Naive thymus-derived CD8-positive, alpha-beta T cell (primary cell): Measurements from ENCODE around the gene C20orf204. TPM values are rescaled to one million over a fixed set of nuclear protein-coding genes. Genes with fewer than 3 reads are reported as not detected.

Source experiments
- ATAC-seq, 2 donors: fragments of 150-1000 bp; cut with Tn5 transposase in 1 of 2; sonication (Bioruptor Pico), chemical (Tn5 transposase) in 1 of 2; 1 replicate in 1 of 2; 2 replicates in 1 of 2; pipeline ENCODE4 v1.10.0; 2021; ENCODE audit warnings: mild to moderate bottlenecking in 2 of 2, moderate library complexity in 2 of 2
- POLR2A ChIA-PET: fragments of 350-600 bp; sonication (Branson Sonifier 250); formaldehyde crosslinking; loops from one replicate; lab custom pipeline; 2021; ENCODE audit warnings: antibody characterized with exemption; lab: Charles Lee
- DNase-seq, 10 donors: peaks; one replicate each; pipeline versions ENCODE4 v3.0.0 to v3.0.0-alpha.2; 2020 to 2022
- H3K27ac Mint-ChIP-seq, 10 donors: one replicate each; pipeline ENCODE4 v1.8.0; 2020 to 2022; ENCODE audit warnings: mild to moderate bottlenecking in 10 of 10, mixed read lengths in 10 of 10, moderate library complexity in 4 of 10, inconsistent platforms in 1 of 10
- H3K27me3 Mint-ChIP-seq, 5 donors: one replicate each; pipeline ENCODE4 v1.8.0; 2021 to 2022; ENCODE audit warnings: mixed read lengths in 5 of 5
- H3K36me3 Mint-ChIP-seq, 3 donors: one replicate each; pipeline ENCODE4 v1.8.0; 2020 to 2022; ENCODE audit warnings: mixed read lengths in 3 of 3, mild to moderate bottlenecking in 2 of 3, inconsistent platforms in 1 of 3
- H3K4me1 Mint-ChIP-seq, 4 donors: one replicate each; pipeline ENCODE4 v1.8.0; 2021 to 2022; ENCODE audit warnings: mixed read lengths in 4 of 4
- H3K4me3 Mint-ChIP-seq, 10 donors: one replicate each; pipeline ENCODE4 v1.8.0; 2020 to 2022; ENCODE audit warnings: mild to moderate bottlenecking in 10 of 10, mixed read lengths in 10 of 10, moderate library complexity in 6 of 10, inconsistent platforms in 1 of 10
- H3K9me3 Mint-ChIP-seq, 9 donors: one replicate each; pipeline ENCODE4 v1.8.0; 2020 to 2022; ENCODE audit warnings: mixed read lengths in 9 of 9, mild to moderate bottlenecking in 3 of 9, inconsistent platforms in 1 of 9, moderate library complexity in 1 of 9
- polyA plus RNA-seq, 3 donors: library from polyadenylated mRNA; unstranded; fragments of 300-500 nt; fragmentation: Illumina TruSeq; gene quantifications; one replicate each; pipeline ENCODE4 v1.2.3, GENCODE V29; 2021
- total RNA-seq, 8 experiments: library from RNA in 2 of 8; stranded (reverse) in 2 of 8; gene quantifications; one replicate each; pipeline ENCODE4 v1.2.3 and lab custom pipeline; 2021 to 2026

C20orf204 gene
- total and polyA plus RNA-seq, 5 experiments from 2014 or later: 0.54 to 5.8 (median 5.6) TPM; not detected in 2

DNA sequence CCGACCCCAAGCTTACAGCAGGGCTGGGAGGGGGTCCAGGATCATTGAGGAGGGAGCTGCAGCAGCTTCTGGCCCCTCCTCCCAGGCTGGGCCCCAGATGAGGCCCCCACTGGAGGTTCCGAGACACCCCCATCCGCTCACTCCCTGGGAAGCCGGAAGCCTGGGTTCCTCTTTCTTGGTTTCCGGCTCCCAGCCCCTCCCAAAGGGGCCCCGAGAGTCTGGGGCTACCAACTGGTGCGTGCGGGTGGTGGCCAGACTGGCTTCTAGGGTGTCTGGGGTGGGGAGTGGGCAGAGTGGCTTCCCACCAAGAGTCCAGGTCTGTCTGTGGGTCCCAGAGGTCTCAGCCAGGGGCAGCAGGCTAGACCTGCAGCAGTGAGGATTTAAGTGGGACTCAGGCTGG is 41.1 kb downstream of the C20orf204 start:
- Mint-ChIP-seq H3K27ac (peak overlapping the region; percentile 43 to 94 (median 84)), H3K27me3 (no peaks in the 10 kb centered on the region), H3K9me3 (no peaks in the 10 kb centered on the region), H3K36me3 (peaks cover 0 to 33% (median 0%) of the 10 kb centered on the region in 3 donors), H3K4me3 (peak overlapping the region; percentile 79 to 95 (median 92)), H3K4me1 (peaks cover 14 to 53% (median 40%) of the 10 kb centered on the region in 4 donors)
- peak in 1 of 2 donors; percentile 1 for ATAC-seq
- POLR2A ChIA-PET: interaction anchor here (0.6 to 4.7 kb wide), 11 partner anchors 9 to 181 kb away, joined by 3 to 47 read pairs (median 7); partner anchors contain the start of genes TCEA2 and UCKL1
- DNase-seq: peak in 3 of 10 donors; percentile 35 to 47 (median 39)

DNA sequence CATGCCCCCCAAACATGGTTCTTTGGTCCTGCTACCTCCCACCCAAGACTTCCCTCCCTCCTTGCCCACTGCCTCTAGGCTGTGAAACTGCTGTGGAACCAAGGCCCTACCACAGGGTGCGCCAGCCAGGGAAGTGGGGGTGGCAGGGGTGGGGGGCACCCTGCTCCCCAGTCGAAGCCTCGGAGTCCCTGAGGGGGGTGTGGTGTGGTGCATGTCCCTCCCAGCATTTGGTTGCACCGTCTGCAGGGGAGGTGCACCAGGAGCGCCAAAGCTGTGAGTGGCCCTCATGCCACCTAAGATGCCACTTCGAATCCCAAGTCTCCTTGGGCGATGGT is 41.5 kb downstream of the C20orf204 start:
- peaks cover 0 to 31% (median 0%) of the 10 kb centered on the region in 3 donors for H3K36me3 Mint-ChIP-seq
- peak overlapping the region; percentile 79 to 95 (median 92) for H3K4me3 Mint-ChIP-seq
- POLR2A ChIA-PET: interaction anchor here (0.5 to 4.7 kb wide), 16 partner anchors 10 to 902 kb away, joined by 3 to 47 read pairs (median 4); partner anchors contain the start of genes ARFRP1, PCMTD2, PRPF6 and TCEA2
- H3K27ac Mint-ChIP-seq: peak overlapping the region; percentile 80 to 94 (median 87)
- DNase-seq (no peak), ATAC-seq (peak in 1 of 2 donors; percentile 8)
- H3K4me1 Mint-ChIP-seq: peaks cover 16 to 53% (median 44%) of the 10 kb centered on the region in 4 donors
- H3K9me3 Mint-ChIP-seq: no peaks in the 10 kb centered on the region
- no peaks in the 10 kb centered on the region for H3K27me3 Mint-ChIP-seq

DNA sequence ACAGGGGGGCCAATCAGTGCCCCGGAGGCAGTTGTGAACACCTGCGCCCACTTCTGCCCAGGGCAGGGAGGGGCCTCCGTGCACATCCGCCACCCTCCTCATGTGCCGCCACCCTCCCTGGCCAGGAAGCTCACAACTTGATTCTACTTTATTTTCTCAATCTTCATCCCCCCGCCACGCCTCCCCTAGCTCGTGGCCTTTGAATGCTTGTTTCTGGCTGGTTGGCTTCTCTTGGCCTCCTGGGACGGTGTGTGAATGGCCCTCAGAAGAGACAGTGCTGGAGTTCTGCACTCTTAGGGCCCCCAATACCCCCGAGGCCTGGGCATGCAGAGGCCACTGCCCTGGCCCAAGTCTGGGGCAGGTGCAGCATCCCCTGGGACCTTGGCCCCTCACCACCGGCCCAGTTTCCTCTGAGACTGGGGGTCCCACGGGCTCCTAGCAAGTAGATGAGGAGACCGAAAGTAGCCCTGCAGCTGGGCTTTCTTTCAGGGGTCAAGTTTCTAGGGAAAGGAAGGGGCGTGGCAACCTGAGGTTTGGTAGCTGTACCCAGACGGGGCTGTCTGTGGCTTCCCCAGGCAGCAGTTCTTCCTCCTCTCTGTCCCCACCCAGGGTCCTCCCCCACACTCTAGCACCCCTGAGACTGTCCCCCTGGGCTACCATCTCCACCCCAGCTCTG is 42.0 kb downstream of the C20orf204 start:
- Mint-ChIP-seq H3K27me3 (no peaks in the 10 kb centered on the region), H3K36me3 (peaks cover 0 to 29% (median 0%) of the 10 kb centered on the region in 3 donors), H3K4me3 (peak overlapping the region; percentile 79 to 95 (median 92)), H3K27ac (peak overlapping the region; percentile 80 to 94 (median 87)), H3K4me1 (peaks cover 17 to 58% (median 48%) of the 10 kb centered on the region in 4 donors), H3K9me3 (no peaks in the 10 kb centered on the region)
- DNase-seq (peak; percentile 60 to 85 (median 71)), ATAC-seq (peak; percentile 62 to 75)
- POLR2A ChIA-PET: interaction anchor here (0.5 to 4.7 kb wide), 20 partner anchors 10 to 902 kb away, joined by 3 to 47 read pairs (median 4); partner anchors contain the start of genes ARFRP1, NPBWR2, PCMTD2 and PRPF6

GRCh38 chr20:64078934-64079272 is 42.9 kb downstream of the C20orf204 start:
- ATAC-seq: no peak
- peak overlapping the region; percentile 79 to 95 (median 92) for H3K4me3 Mint-ChIP-seq
- H3K27ac Mint-ChIP-seq: peak overlapping the region; percentile 53 to 94 (median 87)
- no peaks in the 10 kb centered on the region for H3K27me3 Mint-ChIP-seq
- H3K36me3 Mint-ChIP-seq: peaks cover 0 to 25% (median 0%) of the 10 kb centered on the region in 3 donors
- no peaks in the 10 kb centered on the region for H3K9me3 Mint-ChIP-seq
- POLR2A ChIA-PET: interaction anchor here (0.8 to 4.7 kb wide), 19 partner anchors 11 to 558 kb away, joined by 3 to 47 read pairs (median 5); partner anchors contain the start of genes GMEB2, NPBWR2, PCMTD2 and PPDPF
- no peak for DNase-seq
- peaks cover 19 to 62% (median 49%) of the 10 kb centered on the region in 4 donors for H3K4me1 Mint-ChIP-seq

- DNase-seq (peak in 9 of 10 donors; percentile 40 to 82 (median 65)), ATAC-seq (peak; percentile 16 to 33)
- H3K36me3 Mint-ChIP-seq: peaks cover 0 to 20% (median 0%) of the 10 kb centered on the region in 3 donors
- peaks cover 0 to 3% (median 1%) of the 10 kb centered on the region in 5 donors for H3K27me3 Mint-ChIP-seq
- H3K4me1 Mint-ChIP-seq: peaks cover 22 to 66% (median 52%) of the 10 kb centered on the region in 4 donors
- peak within 1 kb of the TSS; percentile 53 to 96 (median 90) for H3K27ac Mint-ChIP-seq
- POLR2A ChIA-PET: interaction anchor here (0.6 to 4.7 kb wide), 19 partner anchors 12 to 559 kb away, joined by 3 to 47 read pairs (median 5); partner anchors contain the start of genes GMEB2, NPBWR2, PCMTD2 and PPDPF
- H3K9me3 Mint-ChIP-seq: no peaks in the 10 kb centered on the region
- peak within 1 kb of the TSS; percentile 82 to 95 (median 92) for H3K4me3 Mint-ChIP-seq
Observed at GRCh38 chr20:64079273-64080012, 43.5 kb downstream of the C20orf204 start, which contains the start of gene RGS19. Gene RGS19, minus strand, starts transcription at chr20:64079518. Its CDS starts 2,632 bp downstream, at chr20:64076886.

DNA sequence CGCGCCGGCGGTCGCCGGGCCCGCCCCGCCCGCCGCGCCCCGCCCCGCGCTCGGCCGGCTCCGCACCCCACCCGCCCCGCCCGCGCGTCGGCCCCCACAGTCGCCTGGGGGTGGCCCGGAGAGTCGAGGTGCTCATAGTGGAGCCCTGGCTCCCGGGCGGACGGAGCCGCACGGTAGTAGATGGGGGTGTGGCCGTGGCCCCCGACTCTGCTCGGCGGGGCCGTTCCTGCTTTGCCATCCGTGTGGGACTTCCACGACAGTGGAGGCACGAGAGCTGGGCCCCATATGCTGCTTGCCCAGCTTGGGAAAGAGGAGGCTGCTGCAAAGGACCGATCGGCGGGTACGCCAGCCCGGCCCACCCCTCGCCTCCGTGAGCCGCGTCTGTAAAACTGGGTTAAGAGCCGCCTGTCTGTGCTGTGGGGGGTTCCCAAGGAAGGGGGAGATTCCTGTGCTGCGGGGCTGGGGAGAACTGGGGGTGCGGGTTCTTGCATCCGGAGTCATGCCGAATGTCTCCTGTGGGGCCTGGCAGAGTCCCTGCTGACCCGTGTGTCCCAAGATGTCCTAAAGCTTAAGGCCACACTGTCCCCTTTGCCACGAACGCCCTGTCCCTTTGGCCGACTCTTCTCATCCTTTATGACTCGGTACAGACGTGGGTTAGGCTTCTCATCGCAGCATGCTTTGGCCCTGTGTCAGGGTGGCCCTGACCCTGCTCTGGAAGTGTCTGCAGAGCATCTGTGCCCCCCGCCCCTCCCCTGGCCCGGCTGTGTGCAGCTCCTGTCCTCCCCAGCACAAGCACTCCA is 44.2 kb downstream of the C20orf204 start, which contains the start of gene OPRL1:
TSS of gene OPRL1 (plus strand) at position 70 of the 800 bp plus-strand sequence. CDS start 12,639 bp downstream, outside the sequence.
- H3K36me3 Mint-ChIP-seq: peaks cover 0 to 12% (median 0%) of the 10 kb centered on the region in 3 donors
- peak within 1 kb of the TSS; percentile 82 to 95 (median 92) for H3K4me3 Mint-ChIP-seq

GRCh38 chr20:64080813-64081623 is 45.0 kb downstream of the C20orf204 start:
- H3K4me1 Mint-ChIP-seq: peaks cover 20 to 61% (median 51%) of the 10 kb centered on the region in 4 donors
- ATAC-seq (no peak), DNase-seq (peak in 1 of 10 donors; percentile 22)
- peaks cover 0 to under 1% (median 0%) of the 10 kb centered on the region in 9 donors for H3K9me3 Mint-ChIP-seq
- peak overlapping the region; percentile 78 to 89 (median 83) for H3K4me3 Mint-ChIP-seq
- peaks cover 0 to 6% (median 1%) of the 10 kb centered on the region in 5 donors for H3K27me3 Mint-ChIP-seq
- H3K36me3 Mint-ChIP-seq: peaks cover 0 to 4% (median 0%) of the 10 kb centered on the region in 3 donors
- POLR2A ChIA-PET: interaction anchor here (1.2 to 4.2 kb wide), 5 partner anchors 9 to 42 kb away, joined by 3 to 38 read pairs (median 10); partner anchors contain the start of gene TCEA2
- peak overlapping the region in 9 of 10 donors; percentile 81 to 96 (median 89) for H3K27ac Mint-ChIP-seq

More for the DNA sequence above, 44.2 kb downstream of the C20orf204 start, which contains the start of gene OPRL1:
- Mint-ChIP-seq H3K27me3 (peaks cover 0 to 3% (median 1%) of the 10 kb centered on the region in 5 donors), H3K27ac (peak within 1 kb of the TSS; percentile 37 to 96 (median 90)), H3K4me1 (peaks cover 23 to 68% (median 54%) of the 10 kb centered on the region in 4 donors), H3K9me3 (no peaks in the 10 kb centered on the region)
- DNase-seq (peak in 7 of 10 donors; percentile 46 to 78 (median 60)), ATAC-seq (peak; percentile 37 to 60)
- POLR2A ChIA-PET: interaction anchor here (0.6 to 4.7 kb wide), 16 partner anchors 8 to 455 kb away, joined by 3 to 47 read pairs (median 5); partner anchors contain the start of genes GMEB2, NPBWR2, PCMTD2 and PRPF6

GRCh38 chr20:64081624-64081964 is 45.6 kb downstream of the C20orf204 start:
- H3K4me1 Mint-ChIP-seq: peaks cover 20 to 61% (median 47%) of the 10 kb centered on the region in 4 donors
- H3K9me3 Mint-ChIP-seq: peaks cover 0 to 5% (median 0%) of the 10 kb centered on the region in 9 donors
- no peak for ATAC-seq
- H3K4me3 Mint-ChIP-seq: peak overlapping the region; percentile 16 to 85 (median 69)
- H3K27me3 Mint-ChIP-seq: peaks cover 0 to 6% (median 1%) of the 10 kb centered on the region in 5 donors
- POLR2A ChIA-PET: interaction anchor here (3.3 kb wide), 1 partner anchor 39 kb away, joined by 13 read pairs; no protein-coding TSS in a partner anchor
- H3K36me3 Mint-ChIP-seq: peaks cover 0 to 2% (median 0%) of the 10 kb centered on the region in 3 donors
- no peak for DNase-seq
- peak overlapping the region in 8 of 10 donors; percentile 20 to 90 (median 80) for H3K27ac Mint-ChIP-seq

GRCh38 chr20:64082126-64082731 is 46.2 kb downstream of the C20orf204 start:
- H3K4me3 Mint-ChIP-seq: peak overlapping the region; percentile 62 to 88 (median 69)
- peak overlapping the region; percentile 20 to 90 (median 80) for H3K27ac Mint-ChIP-seq
- no peak for DNase-seq
- peaks cover 0 to 3% (median 0%) of the 10 kb centered on the region in 3 donors for H3K36me3 Mint-ChIP-seq
- H3K27me3 Mint-ChIP-seq: peaks cover 0 to 6% (median 1%) of the 10 kb centered on the region in 5 donors
- POLR2A ChIA-PET: interaction anchor here (1.2 to 3.3 kb wide), 4 partner anchors 19 to 176 kb away, joined by 3 to 13 read pairs (median 4); partner anchors contain the start of genes PRPF6 and TCEA2
- ATAC-seq: no peak
- H3K4me1 Mint-ChIP-seq: peaks cover 19 to 55% (median 44%) of the 10 kb centered on the region in 4 donors
- peaks cover 0 to 8% (median 0%) of the 10 kb centered on the region in 9 donors for H3K9me3 Mint-ChIP-seq
